Measurements from ENCODE around the gene UBA1.

Gene UBA1

DNA sequence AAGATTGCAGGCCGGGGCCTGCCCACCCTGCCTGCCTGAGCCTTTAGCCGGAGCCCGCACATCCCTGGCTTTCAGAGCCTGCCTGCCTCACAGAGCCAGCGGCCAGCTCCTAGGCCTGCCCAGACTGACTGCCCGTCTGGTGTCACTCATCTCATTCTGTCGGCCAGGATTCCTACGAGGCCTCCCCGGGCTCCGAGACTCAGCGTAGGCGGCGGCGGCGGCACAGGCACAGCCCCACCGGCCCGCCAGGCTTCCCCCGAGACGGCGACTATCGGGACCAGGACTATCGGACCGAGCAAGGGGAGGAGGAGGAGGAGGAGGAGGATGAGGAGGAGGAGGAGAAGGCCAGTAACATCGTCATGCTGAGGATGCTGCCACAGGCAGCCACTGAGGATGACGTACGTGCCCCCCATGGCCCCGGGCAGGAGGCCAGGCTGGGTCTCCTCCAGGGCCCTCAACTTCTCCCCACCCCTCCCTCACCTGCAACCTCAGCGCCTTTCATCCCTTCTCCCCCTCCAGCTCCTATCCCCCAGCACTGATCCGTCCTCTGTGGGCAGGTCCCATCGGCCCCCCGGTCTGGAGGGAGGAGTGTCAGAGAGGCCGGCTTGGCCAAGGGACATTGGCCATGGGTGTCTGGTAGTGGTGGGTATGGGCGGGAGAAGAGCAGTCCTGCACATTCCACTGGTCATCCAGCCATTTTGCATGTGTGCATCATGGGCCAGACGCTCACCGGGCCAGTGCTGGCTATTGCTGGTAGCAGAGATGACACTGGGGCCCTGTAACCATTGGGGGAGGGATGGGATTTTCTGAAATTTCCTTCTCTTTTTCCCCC lies 22.6 kb upstream of the UBA1 start:
- DNase-seq, result no peak

DNA sequence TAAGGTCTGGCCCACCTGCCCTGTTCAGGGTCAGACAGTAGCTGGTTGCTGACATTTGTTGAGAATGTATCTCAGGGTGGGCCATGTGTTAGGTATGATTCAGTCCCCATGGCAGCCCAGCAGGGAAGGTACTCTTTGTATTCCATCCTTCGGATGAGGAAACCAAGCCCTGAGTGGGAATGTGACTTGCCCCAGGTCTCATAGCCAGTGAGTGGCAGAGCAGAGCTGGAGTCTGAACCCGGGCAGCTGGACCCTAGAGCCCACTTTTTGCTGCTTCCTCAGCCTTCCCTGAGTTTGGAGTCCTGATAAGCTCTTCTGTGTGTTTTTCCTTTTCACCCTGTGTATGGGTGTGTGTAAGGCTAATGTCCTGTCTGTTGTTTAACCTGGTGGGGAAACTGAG lies 21.6 kb upstream of the UBA1 start:
- DNase-seq, result no peak

DNA sequence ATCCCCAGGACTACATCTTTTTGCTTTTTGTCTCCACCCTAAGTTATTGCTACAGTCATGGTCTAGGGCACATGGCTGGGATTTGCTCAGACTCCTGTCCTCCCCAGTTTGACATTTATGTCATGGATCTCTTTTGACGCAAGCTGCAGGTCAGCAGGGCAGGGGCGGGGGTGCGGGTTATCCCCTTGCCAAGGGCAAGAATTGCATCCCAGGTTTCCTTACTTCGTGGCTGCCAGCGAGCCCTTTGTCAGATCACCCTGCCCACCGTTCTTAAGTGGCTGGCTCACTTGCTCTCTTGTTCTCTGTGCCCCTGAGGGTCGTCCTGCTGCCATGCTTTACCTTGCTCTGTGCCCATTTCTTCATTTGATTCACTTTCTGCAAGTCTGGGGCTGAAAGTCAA lies 21.1 kb upstream of the UBA1 start:
- DNase-seq, result no peak

DNA sequence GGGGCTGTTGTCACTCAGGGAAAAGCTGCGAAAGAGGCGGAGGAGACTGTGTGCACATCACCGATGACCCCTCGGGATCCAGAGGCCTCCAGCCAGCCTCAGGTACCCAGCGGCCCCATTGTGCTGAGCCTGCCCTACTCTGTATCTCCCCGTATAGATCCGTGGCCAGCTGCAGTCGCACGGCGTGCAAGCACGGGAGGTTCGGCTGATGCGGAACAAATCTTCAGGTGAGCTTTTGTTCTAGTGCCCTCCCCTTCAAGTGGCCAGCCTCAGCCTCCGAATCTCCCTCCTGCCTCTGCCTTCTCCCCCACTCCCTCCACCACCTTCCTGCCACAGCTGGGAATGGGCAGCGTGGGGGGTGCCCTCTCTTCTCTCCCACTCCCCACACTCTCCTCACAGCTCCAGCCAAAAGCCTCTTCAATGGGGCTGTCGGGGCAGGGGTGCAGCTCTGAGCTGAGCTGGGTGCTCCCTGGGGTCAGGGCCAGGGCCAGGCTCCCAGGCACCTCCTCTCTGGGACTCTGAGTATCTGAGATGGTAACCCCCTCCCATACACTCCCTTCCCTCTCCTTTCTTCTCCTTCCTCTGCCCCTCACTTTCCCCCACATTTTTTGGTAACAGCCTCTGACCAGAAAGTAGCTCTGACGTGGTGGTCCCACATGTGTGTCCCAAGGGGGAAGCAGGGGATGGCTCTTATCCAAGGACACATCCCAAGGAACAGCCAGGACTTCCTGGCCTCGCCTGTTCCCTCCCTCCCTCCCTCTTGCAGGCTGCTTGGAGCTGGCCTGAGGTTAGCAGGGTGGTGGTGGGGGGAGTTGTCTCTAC lies 20.4 kb upstream of the UBA1 start:
- DNase-seq, result no peak

DNA sequence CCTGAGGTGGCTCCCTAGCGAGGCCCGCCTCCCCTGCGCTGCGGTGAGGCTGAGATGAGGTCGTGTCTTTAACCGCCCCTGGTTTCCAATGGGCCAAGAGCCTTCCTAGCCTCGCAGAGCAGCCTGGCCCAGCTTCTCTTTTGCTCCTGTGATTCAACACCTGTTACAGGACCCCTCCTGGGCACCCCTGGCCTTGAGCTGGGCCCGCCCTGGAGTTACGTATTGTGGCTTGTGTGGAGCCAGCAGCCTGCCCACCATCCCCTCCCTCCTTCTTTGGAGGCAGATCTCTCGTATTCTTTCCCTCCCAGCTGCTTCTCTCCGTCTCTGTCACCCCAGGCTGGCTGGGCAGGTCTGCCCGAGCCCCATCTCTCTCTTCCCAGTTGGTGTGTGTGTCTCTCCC lies 19.3 kb upstream of the UBA1 start:
- DNase-seq, result no peak

DNA sequence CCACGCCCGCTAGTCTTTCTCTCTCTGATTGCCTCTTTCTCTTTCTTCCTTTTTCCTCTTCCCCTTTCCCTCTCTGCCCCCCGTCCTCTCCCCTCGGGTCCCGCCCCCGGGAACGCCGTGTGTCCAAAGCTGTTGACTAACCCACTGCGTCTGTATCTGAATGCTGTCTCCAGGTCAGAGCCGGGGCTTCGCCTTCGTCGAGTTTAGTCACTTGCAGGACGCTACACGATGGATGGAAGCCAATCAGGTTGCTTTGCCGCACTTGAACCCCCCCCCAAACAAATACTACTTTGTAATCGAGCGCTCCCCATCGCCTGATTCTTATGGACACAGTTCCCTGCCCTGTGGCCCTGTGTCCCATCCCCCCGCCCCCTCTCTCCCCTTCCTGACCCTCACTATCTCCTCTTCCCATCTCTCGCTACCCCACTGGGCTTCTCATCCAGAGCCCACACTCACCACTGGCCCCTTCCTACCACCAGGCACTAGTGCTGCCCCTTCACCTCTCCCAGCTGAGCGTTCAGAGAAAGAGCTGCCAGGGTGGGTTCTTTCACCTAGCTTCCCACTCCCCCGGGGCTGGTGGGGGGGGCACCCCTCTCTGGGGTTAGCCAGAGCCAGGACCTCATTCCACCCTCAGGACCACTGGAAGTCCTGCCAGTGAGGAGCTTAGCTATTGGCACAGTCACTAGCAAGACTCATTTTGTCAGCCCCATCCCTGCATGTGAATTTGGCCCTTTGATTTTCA lies 18.6 kb upstream of the UBA1 start:
- DNase-seq, result no peak

DNA sequence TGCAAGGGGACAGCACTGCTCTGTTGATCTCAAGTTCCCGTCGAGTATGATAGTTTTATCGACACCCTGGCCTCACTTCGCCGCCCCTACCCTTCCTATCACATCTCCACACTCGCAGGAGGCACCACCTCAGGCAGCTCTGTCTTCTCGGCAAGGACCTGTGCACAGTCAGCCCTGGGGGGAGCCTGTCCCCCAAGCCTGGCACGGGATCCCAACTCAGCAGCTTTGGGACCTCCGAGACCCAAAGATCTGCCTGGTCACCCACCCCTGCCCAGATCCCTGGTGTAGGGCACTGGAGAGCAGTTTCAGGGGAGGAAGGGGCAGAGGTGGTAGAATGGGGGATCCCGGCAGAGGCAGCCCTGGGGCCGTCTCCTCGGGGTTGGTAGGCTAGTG lies 18.0 kb upstream of the UBA1 start:
- DNase-seq, result no peak

DNA sequence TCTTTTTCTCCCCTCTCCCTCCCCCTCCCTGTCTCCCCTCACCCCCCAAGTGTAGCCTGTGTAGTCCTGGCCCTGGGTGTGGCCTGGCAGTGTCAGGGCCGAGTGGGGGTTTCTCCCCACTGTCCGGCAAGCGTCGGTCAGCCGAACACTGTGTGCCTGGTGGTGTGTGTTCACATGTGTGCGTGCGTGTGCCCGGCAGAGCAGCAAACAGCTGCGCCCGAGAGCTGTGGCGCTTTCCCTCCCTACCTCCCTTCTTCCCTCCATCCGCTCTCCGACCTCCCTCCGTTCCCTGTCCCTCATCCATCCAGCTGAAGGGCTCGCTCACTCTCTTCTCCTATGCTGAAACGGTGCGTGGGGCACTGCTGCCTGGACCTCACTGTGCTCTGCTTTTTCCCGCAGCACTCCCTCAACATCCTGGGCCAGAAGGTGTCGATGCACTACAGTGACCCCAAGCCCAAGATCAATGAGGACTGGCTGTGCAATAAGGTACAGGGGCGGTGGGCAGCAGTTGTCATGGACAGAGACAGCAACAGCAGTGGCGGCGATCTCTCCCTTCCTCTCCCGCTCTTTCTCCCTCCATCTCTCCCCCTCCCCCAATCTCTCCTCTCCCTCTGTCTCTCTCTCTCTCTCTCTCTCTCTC lies 17.4 kb upstream of the UBA1 start:
- DNase-seq, result no peak

DNA sequence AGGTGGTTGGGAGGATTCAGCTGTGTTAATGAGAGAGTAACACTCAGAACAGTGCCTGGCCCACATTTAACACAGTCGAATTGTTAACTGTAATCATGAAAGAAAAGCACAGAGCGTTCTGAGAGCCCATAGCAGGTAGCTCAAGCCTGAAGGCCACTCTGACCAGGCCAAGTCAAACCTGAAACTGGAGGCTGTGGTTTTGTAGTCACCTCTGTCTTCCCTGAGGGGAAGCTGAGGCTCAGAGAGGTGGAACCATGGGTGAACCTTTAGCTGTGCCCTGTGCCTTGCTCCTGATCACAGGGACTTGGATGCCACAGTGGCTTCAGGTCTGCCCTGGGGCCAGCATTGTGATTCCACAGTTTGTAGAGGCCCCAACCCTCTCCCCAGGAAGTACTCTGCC lies 16.6 kb upstream of the UBA1 start:
- no peak for DNase-seq

DNA sequence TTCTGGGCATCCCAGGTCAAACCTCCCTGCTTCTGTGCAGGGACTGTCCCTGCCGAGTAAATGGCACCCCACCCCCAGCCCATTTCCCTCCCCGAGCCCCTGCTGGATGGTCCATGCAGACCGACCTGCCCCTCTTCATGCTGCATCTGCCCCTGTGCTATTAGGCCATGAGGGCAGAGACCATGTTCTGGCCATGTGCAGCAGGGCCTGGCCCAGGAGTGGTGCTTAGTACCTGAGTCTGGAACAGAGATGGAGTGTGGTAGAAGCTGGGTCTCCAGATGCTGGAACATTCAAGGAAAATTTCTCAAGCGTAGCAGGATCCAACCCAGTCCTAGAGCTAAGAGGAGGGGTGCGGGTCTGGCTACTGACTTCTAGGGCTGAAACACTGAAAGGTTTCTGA lies 15.3 kb upstream of the UBA1 start:
- DNase-seq, result no peak

DNA sequence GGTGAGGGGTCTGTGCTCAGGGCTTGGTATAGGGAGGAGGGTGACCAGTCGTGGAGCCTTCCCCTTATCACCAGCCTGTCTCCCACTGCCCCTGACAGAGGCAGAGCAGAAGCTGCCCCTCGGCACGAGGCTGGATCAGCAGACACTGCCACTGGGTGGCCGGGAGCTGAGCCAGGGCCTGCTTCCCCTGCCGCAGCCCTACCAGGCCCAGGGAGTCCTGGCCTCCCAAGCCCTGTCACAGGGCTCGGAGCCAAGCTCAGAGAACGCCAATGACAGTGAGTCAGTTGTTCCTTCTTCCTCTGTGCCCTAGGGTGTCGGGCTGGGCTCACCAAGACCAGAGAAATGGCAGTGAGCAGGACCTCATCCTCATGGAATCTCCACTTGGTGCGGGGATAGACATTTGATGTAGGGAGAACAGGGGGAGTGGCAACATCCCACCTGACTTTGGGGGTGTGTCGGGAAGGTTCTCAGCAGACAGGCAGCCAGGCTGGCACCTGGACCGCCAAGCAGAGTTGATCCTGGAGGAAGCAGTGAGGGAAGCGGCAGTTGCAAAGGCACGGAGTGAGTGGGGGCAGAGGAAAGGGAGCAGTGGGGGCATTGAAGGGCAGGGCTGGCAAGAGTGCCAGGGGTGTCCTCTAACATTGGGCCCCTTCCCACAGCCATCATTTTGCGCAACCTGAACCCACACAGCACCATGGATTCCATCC lies 14.3 kb upstream of the UBA1 start:
- no peak for DNase-seq

DNA sequence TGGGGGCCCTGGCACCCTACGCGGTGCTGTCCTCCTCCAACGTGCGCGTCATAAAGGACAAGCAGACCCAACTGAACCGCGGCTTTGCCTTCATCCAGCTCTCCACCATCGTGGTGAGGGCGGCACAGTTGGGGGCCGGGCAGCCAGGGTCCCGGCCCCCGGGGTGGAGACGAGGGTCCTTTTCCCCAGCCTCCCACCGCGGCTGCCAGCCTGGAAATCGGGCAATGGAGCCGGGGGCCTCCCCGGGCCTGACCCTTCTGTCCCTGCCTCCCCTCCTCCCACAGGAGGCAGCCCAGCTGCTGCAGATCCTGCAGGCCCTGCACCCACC lies 13.7 kb upstream of the UBA1 start:
- no peak for DNase-seq

DNA sequence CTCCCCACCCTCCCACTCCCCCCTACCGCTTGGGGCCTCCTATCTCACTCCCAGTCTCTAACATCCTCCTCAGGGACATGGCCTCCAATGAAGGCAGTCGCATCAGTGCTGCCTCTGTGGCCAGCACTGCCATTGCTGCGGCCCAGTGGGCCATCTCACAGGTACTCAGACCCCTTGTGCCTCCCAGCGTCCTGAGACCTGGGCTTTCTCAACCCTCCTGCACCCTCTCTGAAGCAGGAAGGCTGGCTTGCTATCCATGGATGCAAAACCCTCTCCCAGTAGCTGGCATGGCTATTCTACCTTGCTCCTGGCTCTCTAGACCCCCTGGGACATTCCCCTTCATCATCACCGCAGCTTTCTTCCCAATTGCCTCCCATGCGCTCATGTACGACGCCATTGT lies 13.3 kb upstream of the UBA1 start:
- no peak for DNase-seq

DNA sequence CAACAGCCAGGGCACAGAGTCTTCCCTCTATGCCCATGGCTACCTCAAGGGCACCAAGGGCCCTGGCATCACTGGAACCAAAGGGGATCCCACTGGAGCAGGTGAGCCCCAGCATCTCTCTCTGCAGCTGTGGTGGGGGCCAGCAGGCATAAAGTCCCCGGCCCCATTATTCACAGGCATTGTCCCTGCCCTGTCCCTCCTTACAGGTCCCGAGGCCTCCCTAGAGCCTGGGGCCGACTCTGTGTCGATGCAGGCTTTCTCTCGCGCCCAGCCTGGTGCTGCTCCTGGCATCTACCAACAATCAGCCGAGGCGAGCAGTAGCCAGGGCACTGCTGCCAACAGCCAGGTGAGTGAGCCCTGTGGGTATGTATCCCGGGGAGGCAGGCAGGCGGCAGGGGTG lies 12.3 kb upstream of the UBA1 start:
- no peak for DNase-seq

DNA sequence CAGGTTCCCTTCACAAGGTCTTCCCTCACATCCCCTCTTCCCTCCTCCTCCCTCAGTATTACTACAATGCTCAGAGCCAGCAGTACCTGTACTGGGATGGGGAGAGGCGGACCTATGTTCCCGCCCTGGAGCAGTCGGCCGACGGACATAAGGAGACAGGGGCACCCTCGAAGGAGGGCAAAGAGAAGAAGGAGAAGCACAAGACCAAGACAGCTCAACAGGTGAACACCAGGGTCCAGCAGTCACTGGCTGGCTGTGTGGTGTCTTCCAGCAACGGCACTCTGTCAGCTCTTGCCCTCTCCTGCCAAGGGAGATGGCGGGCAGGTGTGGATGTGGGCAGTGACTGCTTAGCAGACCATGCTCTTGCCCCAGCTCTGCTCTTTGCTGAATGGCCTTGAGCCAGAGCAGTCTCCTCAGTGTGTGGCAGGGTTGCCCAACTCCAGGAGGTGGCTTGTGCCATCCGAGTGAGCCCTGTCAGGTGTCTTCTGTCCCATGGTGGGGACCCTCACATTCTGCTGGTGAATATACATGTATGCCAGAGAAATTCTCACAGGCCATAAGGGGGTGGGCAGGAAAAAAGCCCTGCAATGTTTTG lies 11.4 kb upstream of the UBA1 start:
- DNase-seq, result no peak

DNA sequence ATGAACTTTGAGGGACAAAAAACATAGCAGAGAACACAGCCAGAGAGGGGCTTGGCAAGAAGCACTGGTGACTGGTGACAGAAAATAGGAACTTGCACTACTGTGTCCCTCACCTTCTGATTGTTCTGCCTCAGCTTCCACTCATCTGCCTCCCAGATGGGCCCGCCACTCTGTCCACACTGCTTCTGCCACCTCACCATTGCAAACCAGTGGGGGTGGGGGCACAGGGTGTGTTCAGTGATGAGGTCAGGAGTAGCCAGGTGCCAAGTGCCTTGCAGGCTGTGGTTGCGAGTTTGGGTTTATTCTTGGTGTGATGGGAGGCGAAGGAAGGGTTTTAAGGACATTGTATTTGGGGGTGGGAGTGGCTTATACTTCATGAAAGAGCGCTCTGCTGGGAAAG lies 9.1 kb upstream of the UBA1 start:
- DNase-seq, result no peak

DNA sequence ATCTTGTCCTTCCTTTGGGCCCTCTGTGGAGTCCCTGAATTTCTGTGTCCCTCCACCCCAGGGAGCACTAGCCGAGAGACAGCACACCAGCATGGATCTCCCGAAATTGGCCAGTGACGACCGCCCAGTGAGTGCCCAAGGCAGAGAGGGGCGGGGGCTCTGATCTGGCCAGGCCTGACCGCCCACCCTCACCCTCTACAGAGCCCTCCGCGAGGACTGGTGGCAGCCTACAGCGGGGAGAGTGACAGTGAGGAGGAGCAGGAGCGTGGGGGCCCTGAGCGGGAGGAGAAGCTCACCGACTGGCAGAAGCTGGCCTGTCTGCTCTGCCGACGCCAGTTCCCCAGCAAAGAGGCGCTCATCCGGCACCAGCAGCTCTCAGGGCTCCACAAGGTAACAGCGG lies 8.4 kb upstream of the UBA1 start:
- no peak for DNase-seq

DNA sequence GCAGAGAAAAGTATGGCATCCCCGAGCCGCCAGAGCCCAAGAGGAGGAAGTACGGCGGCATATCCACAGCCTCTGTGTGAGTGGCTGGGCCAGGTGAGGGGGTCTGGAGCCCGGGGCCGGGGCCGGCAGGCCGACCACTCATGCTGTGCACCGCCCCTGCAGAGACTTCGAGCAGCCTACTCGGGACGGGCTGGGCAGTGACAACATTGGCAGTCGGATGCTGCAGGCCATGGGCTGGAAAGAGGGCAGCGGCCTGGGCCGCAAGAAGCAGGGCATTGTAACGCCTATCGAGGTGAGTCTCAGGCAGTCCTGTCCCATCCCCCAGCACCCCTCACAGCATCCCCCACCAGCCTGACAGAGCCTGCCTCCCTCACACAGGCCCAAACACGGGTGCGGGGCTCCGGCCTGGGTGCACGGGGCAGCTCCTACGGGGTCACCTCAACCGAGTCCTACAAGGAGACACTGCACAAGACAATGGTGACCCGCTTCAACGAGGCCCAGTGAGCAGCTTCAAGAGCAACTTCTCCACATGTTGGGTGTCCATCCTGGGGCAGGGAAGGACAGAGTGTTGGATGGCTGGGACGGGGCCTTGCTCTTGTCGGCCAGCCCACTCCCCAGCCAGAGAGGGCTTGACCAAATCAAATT lies 7.4 kb upstream of the UBA1 start:
- DNase-seq, result no peak

DNA sequence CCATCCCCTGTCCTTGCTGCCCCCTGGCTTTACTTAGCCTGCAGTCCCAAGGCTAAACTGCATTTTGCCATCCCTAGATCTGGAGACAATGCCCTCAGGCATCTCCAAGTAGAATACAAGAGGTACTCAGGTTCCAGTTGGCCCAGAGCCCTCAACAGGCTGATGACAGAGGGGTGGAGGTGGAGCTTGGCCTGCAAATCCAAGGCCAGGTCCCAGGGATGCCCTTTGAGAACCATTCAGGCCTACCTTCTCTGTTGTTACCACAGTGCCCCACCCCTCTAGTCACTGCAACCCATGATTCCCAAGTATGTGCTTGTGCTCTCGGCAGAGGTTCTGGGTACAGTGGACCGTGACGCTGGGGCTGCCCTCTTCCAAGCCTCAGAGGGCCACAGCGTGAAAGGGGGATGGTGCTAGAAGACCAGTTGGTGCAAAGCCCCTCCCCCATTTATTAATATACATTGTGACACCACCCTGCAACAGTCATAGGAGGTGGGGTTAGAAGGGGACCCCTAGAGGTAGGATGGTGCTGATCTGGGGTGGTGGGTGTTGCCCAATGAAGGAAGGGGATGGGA lies 6.4 kb upstream of the UBA1 start:
- DNase-seq, result no peak

DNA sequence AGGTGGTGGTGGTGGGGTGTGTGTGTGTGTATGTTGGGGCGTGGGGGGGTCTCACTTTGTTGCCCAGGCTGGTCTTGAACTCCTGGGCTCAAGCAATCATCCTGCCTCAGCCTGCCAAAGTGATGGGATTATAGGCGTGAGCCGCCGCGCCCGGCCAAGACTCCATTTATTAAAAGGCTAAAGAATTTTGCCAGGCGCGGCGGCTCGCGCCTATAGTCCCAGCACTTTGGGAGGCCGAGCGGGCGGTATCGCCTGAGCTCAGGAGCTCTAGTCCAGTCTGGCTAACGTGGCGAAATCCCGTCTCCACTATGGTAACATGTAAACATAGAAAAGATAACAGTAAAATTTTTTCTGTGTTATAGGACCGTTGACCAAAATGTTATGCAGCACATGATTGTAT lies 3.7 kb upstream of the UBA1 start:
- no peak for DNase-seq
